ENCODE data around the gene MYO7A.

Gene MYO7A

DNA sequence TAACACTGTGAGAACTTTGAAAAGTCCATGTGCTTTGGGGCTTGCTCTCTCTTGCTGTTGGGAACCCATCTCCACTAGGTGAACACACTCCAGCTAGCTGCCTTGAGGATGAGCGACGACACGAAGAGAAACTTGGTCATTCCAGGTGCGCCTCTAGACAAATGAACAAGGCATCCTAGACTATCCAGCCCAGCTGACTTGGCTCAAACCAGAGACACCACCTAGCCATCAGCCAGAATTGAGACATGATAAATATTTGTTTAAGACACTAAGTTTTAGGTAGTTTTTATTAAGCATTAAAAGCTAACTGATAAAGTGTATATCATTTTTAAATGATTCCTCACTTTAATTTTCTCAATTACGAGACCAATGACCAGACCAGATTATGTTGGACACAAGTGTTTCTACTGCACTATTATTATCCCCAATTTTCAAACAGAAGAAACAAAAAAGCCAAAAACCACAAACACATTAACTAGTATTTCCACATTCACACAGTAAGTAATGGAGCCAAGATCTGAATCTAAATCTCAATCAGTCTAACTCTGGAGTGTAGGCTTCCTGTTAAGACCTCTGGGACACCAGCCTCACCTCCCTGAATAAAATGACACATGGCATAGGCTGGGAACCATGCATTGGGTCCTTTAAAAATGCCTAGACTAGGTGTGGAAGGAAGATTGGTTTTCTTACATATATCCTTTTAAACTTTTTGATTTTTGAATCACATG, 103.0 kb downstream of the MYO7A start:
- DNase-seq = no peak

DNA sequence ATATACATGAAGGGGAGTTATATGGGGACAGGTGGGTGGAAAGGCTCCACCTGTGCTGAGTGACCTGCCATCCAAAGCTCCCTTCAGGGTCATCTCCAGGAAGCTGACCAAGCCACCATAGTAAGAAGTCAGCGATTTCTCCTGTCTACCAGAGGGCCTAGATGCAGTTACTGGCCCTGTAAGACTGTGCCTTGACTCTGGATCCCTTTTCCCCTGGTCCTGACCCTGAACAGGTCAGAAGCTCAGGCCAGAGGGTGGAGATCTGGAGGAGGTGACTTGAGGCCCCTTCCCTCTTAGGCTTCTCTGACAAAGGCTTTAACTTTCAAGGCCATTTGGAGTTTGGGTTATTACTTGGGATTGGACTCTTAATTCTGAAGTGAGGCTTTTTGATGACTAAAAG, 103.8 kb downstream of the MYO7A start:
- no peak for DNase-seq

DNA sequence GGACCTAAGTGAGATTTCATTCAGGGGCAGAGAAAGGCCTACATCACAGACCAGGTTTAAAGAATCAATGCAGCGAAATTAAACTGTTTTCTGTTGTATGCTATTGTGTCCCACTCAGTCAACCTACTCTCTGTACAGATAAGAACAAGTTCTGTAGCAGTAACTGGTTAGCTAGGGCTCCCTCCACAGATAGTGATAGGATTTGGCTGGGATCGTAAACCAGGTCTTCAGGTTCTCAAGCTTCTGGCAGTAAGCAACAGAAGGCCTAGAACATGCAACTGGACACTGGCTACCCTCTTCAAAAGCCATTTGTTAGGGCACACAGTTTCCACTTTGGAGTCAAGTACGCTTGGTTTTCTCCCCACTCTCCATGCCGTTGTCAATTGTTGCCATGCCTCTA, 104.2 kb downstream of the MYO7A start:
- DNase-seq = no peak

DNA sequence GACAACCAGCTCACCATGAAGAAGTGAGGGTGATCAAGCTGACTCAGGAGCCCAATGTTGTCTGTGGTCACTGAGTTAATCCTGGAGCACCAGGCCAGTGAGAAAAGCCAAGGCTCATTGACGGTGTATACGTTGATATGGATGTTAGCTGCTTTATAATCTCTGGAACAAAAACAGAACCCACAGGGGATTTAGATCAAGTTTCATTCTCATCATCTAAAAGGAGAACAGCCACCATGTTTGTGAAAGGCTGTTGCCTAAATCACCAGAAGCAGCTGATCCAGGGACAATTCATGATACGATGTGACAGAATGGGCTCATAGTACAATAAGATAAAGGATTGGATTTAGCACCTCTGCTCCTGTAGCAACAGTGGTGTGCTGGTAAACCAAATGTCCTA, 105.0 kb downstream of the MYO7A start:
- no peak for DNase-seq

DNA sequence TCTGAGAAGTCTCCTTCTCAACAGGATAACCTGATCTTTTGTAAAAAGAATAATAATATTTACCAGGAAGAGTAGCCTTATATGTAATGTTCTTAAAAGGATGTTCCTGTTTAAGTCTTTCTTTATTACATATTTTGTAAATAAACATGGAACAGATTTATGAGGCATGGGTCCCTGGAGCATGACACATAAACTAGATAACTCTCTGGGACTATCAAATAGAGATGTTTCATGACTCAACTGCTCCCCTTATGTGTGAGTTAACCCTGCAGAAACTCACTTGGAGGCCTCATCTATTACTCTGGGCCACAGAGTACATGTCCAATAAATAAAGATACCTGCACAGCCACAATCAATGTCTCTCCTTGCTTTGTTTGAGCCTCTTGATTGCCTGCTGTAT, 108.9 kb downstream of the MYO7A start:
- no peak for DNase-seq

DNA sequence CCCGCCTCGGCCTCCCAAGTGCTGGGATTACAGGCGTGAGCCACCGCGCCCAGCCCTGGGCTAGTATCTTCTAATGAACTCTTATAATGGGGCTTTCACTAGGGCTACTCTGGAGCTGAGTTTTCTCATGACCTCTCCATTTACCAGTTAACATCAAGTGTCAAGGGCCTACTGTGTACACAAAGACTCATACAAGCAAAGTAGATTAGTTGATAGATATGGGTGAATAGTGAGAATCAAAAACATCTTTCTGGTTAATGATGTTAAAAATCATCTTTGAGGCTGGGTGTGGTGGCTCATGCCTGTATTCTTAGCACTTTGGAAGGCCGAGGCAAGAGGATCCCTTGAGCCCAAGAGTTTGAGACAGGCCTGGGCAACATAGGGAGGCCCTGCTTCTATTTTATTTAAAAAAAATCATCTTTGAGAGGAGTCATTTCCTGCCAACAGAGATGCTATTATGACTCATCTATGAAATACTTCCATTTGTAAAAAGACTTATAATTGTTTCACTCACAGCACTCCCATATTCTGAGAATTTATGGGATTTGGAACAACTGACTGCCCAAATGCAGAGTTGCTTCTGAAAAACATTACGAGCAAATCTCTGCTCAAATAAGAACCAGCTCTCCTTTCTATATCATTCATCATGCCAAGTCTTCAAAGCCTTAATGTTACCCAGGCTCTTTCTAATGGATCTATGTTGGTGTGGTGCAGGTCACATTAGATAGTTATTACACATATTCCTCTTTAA, 116.4 kb downstream of the MYO7A start:
- no peak for DNase-seq

DNA sequence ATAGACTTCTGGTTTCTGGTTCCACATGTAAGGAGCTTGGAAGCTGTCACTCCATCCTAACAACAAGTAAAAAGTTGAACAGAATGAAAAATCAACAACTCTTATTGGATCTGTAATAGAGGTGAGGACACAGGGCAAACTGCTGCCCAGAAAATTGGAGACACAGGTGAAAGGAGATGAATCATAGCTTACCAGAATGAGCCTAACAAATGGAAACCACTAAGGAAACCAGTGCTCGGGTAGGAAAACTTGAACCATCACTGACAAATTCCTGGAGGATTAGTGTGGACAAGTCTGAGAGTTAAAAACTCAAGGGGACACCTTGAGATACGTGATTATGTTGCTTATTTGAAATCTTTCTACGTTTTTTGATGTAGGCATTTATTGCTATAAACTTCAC, 121.4 kb downstream of the MYO7A start:
- DNase-seq = no peak

DNA sequence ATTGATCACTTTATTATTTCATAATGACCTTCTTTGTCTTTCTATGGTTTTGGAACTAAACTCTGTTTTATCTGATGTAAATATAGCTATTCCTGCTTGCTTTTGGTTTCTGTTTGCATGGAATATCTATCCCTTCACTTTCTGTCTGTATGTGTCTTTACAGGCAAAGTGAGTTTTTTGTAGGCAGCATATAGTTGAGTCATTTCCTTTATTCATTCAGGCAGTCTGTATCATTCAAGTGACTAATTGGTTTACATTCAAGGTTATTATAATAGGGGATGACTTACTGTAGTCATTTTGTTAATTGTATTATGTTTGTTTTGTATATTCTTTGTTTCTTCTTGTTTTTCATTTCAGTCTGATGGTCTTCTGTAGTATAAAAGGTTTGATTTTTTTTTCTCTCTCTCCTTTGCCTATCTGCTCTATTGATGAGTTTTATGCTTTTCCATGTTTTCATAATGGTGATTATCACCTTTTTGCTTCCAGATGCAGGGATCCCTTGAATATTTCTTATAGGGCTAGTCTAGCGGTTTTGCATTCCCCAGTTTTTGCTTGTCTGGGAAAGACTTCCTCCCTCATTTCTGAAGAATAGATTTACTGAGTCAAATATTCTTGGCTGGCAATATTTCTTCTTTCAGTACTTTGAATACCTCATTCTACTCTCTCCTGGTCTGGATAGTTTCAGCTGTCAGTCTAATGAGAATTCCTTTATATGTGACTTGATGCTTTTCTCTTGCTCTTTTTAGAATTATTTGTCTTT, 123.0 kb downstream of the MYO7A start:
- no peak for DNase-seq

DNA sequence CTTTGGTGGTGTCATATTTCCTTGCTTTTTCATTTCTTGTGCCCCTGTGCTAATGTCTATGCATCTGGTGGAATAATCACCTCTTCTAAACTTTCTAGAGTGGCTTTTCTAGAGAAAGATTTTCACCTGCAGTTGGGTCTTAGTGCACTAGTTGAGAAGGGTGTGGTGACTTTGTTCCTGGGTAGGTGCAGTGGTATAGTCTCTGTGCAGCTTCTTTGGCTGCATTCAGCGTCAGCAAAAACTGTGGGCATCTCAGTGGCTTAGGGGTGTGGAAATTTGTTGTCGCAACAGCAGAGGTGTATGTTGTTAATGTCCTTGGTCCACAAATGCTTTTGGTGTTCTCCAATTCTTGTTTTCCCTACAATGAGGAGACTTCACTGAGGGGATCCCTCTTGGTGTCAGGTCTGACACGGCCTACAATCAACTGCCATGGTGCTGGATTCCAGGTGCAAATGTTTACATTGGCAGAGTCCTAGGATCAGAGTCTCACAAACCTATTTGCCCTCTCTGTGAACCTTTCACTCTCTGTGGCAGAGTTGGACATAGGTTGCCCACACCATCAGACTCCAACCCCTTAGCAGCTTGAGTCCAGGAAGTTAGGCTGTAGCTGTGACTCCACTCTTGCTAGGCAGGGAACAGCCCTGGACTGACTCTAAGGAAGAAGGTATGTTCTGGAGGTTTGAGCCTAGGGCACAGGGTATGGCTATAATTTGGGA, 124.7 kb downstream of the MYO7A start:
- no peak for DNase-seq

DNA sequence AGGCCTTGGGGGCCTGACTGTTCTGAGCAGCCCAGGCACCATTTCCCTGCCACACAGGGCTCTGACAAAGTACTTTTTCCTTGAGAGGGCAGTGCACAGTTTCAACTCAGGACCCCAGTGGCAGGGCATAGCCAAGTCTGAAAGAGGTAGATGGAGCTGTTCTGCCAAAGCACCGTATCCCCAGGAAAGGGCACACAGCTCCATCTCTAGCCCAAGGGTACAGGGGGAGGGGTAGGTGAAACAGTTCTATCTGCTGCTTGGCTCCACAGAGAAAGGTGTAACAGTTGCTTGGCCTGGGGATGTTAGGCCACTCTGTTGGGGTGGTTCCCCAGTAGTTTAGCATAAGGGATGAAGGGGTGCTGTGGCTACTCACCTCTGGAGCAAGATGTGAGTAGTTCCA, 125.6 kb downstream of the MYO7A start:
- DNase-seq = no peak

DNA sequence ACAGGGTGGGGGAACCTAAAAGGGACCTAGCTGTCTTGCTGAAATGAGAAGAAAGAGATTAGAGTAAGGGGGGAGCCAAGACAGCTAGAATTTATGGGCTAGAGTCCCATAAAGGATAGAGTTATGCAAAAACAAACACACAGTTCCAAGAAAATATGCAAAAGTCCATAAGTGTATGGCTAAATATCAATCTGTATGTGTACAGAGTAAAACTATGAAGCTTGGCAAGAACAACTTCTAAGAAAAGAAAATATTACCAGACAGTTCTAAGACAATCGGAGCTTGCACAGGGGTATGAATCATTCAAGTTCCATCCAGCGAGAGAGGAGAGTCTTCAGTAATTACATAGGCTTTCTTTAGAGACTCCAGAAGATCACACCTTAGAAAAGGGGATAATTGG, 131.6 kb downstream of the MYO7A start:
- no peak for DNase-seq

DNA sequence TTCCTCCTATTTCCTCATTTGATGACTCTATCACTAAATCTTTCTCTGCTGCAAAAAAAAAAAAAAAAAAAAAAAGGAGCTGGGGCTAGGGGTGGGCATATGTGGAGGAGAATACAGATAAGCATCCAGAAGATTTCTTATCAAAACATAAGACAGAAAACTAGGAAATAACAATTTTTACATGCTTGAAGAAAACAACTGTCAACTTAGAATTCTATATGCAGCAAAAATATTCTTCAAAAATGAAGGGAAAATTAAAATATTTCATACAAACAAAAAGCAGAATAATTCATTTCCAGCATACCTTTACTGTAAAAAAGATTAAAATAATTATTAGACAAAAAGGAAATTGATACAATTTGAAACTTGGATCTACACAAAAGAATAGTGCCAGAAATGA, 134.8 kb downstream of the MYO7A start:
- DNase-seq = no peak
